ENCODE data around the gene TRPM1.
A peak's percentile ranks its signal among the peaks of the same experiment; 100 is the strongest.

The TRPM1 gene

DNA sequence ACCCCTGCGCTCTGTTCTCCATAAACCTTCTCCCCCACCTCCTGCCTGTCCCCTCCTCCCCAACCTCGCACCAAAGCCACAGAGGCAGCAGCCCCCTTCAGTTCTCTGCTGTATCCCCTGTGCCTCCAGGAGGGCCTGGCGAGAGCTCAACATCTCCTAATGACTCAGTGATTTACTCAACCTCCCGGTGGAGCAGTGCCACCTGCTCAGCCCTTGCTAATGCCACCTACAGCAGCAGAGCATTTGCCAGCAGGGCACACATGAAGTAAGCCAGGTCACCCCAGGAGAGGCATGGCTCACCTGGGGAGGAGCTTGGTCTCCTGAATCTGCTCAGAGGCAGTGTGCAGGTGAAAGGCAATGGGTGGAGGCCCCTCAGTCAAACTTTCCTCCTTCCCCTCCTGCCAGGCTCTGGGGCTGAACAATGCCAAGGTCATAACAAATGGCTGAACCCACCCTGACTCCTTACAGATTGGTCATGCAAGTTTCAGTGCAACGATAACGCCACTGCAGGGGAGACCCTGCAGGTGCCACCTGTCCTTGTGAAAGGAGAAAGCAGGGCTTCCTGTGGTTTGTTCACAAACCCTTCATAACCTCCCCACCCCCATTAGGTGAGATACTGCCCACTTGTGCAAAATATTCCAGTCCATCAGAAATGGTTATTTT lies 19.8 kb downstream of the TRPM1 start:
- DNase-seq: no peak

- no peak for DNase-seq
These were observed 20.5 kb downstream of the TRPM1 start for GRCh38 chr15:31081056-31081455.

- DNase-seq: peak; percentile 25
These were observed 20.9 kb downstream of the TRPM1 start for GRCh38 chr15:31080591-31081014.

- no peak for DNase-seq
These were observed 22.0 kb downstream of the TRPM1 start for GRCh38 chr15:31079519-31079918.

DNA sequence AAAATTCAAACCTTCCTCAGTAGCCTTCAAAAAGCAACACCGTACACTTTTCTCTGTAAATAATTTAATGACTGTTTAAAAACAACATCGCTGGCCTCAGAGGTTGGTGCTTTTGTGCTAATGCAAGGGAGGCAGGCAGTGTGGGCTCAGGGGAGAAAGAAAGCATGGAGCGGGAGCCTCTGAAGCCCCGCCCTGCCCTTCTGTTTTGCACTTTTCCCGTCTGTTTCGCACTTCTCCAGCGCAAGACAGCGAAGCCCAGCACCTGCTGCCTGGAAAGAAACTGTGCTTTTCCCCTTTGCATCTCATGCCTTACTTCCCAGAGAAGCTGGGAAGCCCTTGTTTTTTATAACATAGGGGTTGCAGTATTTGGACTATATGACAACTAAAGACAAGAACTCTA lies 23.1 kb downstream of the TRPM1 start:
- DNase-seq: no peak

- no peak for DNase-seq
These were observed 23.6 kb downstream of the TRPM1 start for GRCh38 chr15:31077941-31078340.

GRCh38 chr15:31077181-31077580 lies 24.3 kb downstream of the TRPM1 start:
- DNase-seq: no peak

DNA sequence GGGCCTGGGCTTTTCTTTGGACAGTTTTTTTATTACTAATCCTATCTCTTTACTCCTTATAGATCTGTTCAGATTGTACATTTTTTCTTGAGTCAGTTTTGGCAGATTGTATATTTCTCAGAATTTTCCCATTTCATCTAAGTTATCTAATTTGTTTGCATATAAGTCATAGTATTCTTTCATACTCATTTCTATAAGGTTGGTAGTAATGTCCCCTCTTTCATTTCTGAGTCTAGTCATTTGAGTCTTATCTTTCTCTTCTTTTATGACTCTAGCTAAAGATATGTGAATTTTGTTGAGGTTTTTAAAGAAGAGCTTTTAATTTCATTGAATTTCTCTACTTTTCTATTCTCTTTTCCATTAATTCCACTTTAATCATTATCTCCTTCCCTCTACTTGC lies 27.2 kb downstream of the TRPM1 start:
- no peak for DNase-seq

- no peak for DNase-seq
These were observed 30.7 kb downstream of the TRPM1 start for GRCh38 chr15:31070867-31071266.

GRCh38 chr15:31069360-31070000 lies 32.0 kb downstream of the TRPM1 start:
- no peak for DNase-seq

DNA sequence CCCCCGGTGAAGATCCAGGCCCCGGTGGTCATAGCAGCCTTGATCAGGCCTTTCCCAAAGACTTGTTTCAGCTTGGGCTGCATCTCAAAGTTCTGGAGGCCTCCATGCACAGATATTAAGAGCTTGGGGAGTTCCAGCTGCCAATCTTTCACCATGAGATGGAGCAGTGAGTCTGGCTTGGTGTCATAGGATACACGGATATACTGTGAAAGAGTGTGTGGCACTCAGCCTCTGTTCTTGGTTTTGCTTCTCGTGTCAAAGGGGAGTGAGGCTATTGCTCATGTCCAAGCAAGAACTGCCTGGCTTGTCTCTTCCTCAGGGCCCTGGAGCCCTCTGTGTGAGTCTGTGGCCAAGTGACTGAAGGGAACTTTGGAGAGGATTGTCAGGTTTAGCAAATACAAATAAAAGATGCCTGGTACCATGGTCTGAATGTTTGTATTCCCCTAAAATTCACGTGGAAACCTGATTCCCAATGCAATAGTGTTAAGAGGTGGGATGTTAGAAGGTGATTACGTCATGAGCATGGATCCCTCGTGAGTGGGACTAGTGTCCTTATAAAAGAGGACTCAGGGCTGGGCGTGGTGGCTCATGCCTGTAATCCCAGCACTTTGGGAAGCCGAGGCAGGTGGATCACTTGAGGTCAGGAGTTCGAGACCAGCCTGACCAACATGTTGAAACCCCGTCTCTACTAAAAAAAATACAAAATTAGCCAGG lies 33.5 kb downstream of the TRPM1 start:
- no peak for DNase-seq

- DNase-seq: no peak
These were observed 35.7 kb downstream of the TRPM1 start for GRCh38 chr15:31065824-31066223.

GRCh38 chr15:31062911-31063310 lies 38.6 kb downstream of the TRPM1 start:
- no peak for DNase-seq

DNA sequence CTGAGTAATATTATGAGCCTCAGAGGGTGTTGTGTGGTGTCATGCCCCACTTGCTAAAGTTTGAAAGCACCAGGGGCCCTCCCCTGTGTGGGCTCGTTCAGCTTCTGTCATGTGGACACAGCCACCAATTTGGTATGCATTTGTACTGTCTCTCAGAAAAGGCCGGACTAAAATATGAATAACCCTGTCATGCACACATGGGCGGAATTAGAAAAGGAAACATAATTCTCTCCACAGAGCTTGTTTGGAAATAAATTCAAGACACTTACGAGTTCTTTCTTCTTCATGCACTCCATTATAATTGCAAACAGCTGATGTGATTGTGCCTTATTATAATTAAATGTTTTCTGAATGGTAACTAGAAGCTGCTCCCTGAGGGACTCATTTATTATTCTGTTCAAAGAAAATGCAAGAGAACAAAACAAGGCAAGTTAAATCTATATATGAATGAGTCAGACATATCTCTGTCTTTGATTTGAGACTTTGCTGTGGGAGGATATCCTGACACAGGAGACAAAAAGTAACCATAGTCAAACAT lies 39.1 kb downstream of the TRPM1 start:
- DNase-seq: no peak

DNA sequence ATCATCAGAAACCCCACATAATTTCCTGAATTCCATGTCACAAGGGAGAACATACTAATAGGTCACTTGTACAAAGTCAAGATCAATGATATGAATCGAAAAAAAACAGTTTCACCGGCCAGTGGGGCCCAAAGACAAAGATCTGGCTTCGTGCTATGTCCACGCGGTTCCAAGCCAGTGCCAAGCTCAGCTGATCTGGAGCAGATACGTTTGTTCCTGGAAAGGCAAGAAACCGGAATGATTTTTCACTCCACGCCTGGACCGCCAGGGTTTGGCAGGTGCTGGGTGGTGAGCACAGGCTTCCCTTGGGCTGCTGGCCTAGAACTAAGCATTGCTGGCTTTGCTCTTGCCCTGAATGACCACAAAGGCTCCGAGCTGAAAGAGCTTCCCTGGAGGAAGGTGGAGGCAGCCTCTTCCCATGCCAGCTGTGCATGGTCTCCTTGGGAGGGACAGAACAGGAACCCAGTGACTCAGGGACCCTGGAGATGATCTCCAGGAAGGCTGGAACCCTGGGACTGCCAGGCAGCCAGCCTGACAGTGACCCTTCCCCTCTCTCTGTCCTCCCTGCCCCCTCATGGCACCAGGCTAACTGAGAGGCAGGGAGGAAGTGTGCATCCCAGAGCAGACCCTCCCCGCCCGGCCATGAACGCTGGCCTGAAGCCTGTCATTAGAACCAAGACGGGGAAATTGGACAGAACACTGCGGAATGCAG lies 40.9 kb downstream of the TRPM1 start:
- DNase-seq: no peak

GRCh38 chr15:31058236-31058962 lies 43.1 kb downstream of the TRPM1 start:
- no peak for DNase-seq

DNA sequence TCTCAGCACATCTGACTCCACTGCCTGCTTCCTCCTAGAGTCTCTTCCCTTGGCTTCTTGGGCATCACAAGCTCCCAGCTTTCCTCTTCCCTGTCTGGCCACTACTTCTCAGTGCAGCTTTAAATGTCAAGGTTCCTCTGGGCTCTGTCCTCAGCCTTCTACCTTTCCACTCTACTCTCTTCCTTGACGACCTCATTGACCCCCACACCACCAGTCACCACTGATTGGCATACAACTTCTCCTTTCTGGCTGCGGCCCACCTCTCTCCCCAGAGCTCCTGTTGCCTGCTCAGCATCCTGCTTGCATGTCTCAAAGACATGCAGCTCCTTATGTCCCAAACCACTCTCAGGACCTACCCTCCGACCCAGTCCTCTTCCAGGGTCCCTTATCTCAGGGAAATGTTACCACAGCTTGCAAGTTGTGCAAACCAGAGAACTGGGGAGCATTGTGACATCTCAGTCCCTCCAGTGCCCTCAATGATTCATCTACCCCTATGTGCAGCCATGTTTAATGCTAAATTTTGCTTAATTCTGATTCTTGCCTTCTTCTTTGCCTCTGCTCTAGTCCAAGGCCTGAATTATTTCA lies 49.9 kb downstream of the TRPM1 start:
- DNase-seq: no peak

DNA sequence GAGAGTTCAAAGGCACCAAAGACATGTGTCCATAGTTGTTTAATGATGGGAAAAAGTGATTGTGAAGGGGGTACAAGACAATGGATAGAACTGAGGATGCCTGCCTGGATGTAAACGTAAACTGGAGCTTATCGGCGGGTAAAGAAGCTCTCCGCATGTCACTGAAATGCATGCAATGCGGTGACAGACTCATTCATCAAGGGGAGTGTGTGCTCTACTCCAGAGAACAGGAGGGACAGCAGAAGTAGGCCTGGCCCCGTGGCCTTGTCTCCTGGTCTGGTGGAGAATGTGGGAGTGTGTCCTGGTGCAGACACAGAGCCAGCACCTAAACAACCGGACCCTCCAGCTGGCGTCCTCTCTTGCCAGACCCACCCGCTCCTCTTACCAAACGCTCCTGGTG lies 50.6 kb downstream of the TRPM1 start:
- no peak for DNase-seq

DNA sequence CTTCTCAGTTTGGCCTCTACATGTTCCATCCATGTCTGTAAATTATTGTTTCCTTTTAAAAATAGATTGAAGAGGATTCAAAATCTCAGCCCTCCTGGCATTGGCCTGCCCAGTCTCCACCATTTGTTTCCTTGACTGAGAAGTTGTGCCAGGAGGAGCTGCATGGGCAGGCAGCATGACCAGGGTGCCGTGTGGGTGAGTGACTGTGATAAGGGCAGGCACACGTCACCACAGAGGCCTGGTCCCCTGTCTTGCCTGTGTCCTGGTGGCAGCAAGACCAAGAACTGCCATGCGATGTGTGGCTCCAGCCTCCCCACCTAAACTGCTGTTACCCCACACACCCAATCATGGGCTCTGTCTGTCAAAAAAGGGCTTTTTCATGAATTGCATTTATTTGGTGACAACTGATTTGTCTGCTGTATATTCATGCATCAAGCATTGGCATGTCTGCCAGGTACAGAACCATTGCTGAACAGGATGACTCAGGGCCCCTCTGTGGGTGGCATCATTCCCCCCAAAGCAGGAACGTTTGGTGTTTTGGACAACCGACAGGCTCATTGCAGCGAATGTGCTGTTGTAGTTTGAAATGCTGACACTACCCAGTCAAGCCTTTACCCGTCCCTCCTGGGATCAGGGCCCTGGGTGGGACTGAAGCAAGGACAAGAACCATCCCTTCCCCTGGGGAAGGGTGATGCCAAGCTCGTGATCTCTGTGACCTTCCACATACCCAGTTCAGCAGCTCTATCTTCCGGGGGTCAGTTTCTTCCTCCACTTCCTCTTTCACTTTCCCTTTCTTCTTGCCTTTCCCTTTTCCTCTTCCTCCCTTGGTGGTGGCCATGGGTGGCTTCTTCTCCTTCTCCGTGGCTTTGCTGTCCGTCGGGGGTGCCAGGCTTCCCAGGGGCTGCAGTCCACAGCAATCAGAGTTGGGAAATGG lies 51.6 kb downstream of the TRPM1 start:
- no peak for DNase-seq

- DNase-seq: no peak
These were observed 52.4 kb downstream of the TRPM1 start for GRCh38 chr15:31049111-31049510.

- no peak for DNase-seq
These were observed 54.1 kb downstream of the TRPM1 start for GRCh38 chr15:31047437-31047836.
